ENCODE data around the gene KCNMB2. TPM values are rescaled to one million over a fixed set of nuclear protein-coding genes. Genes with fewer than 3 reads are reported as not detected.

KCNMB2 gene
- total RNA-seq, 1 donor from 2014 or later: 1.2 TPM

DNA sequence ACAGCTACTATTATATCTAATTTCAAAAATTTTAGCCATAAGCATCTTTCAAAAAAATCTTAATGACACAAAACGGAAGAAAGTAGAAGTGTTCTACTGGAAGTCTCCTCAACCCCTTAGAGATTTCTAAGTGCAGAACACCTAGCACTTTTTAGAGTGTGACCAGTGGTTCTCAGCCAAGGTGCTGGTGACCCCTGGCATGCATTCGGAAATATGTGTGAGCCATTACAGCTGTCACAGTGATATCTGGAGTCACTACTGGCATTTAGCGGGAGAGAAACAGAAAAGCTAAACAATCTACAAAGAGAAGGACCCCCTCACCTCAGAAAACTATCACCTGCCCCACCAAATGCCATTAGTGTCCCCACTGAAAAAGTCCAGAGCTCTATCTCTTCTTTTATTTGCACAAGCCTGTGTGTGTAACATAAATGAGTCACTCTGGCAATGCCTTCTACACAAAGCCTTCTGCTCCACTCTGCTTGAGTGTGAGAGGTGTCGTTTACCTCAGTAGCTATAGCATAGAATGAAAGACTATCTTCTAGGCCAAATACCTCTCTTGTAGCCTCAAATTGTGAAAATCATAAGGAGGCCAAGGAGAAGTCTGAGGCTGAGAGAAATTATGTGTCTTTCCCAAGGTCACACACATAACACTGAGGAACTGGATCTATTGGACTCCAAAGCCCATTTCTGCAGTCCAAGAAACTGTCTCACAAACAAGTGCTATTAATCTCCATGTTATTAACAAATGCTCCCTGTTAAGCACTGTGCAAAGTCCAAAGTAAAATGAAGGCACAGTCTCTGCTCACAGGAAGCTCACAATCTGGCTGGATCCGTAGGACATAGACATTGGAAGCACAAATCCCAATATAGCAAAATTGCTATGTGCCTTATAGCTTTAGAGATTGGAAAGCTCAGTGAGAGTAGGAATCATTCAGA is 28.5 kb upstream of the KCNMB2 start:
- TF ChIP-seq, protein P1, sequence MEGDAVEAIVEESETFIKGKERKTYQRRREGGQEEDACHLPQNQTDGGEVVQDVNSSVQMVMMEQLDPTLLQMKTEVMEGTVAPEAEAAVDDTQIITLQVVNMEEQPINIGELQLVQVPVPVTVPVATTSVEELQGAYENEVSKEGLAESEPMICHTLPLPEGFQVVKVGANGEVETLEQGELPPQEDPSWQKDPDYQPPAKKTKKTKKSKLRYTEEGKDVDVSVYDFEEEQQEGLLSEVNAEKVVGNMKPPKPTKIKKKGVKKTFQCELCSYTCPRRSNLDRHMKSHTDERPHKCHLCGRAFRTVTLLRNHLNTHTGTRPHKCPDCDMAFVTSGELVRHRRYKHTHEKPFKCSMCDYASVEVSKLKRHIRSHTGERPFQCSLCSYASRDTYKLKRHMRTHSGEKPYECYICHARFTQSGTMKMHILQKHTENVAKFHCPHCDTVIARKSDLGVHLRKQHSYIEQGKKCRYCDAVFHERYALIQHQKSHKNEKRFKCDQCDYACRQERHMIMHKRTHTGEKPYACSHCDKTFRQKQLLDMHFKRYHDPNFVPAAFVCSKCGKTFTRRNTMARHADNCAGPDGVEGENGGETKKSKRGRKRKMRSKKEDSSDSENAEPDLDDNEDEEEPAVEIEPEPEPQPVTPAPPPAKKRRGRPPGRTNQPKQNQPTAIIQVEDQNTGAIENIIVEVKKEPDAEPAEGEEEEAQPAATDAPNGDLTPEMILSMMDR (IDR thresholded peaks at IDR 0.05): no peak
- no peaks in the 10 kb centered on the region for H3K9me3 ChIP-seq
- intact Hi-C loops (cut with DNase I): no loop called here
- H3K27ac ChIP-seq: no peak overlapping the region
- DNase-seq (no peak), ATAC-seq (no peak)
- no peak overlapping the region for H3K4me3 ChIP-seq
- no peaks in the 10 kb centered on the region for H3K27me3 ChIP-seq
- H3K4me1 ChIP-seq: no peaks in the 10 kb centered on the region
- no peaks in the 10 kb centered on the region for H3K36me3 ChIP-seq

DNA sequence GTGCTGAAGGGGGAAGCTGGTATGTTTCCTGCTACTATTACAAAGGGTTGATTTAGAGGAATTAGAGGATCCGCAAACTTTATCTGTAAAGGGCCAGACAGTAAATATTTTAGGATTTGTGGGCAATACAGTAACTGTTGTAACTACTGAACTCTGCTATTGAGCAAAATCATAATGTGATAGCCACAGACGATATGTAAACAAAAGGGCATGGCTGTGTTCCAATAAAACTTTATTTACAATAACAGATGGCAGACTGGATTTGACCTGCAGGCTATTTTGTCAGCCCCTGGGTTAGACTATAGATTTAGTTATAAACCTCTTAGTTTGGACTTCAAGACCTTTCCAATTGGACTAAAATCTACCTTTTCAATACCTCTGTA is 27.8 kb upstream of the KCNMB2 start:
- Histone ChIP-seq H3K27me3 (no peaks in the 10 kb centered on the region), H3K9me3 (no peaks in the 10 kb centered on the region), H3K36me3 (no peaks in the 10 kb centered on the region), H3K4me1 (no peaks in the 10 kb centered on the region), H3K27ac (no peak overlapping the region), H3K4me3 (no peak overlapping the region)
- no peak for ATAC-seq
- intact Hi-C loops (cut with DNase I): no loop called here
- TF ChIP-seq, protein P1 (IDR thresholded peaks at IDR 0.05): no peak
- no peak for DNase-seq

- no peak overlapping the region for H3K4me3 ChIP-seq
- no peaks in the 10 kb centered on the region for H3K4me1 ChIP-seq
- ATAC-seq (no peak), DNase-seq (no peak)
- H3K9me3 ChIP-seq: no peaks in the 10 kb centered on the region
- no peaks in the 10 kb centered on the region for H3K36me3 ChIP-seq
- TF ChIP-seq, protein P1 (IDR thresholded peaks at IDR 0.05): no peak
- intact Hi-C loops (cut with DNase I): no loop called here
- H3K27me3 ChIP-seq: no peaks in the 10 kb centered on the region
- H3K27ac ChIP-seq: no peak overlapping the region
Observed at GRCh38 chr3:178510496-178510895, 25.7 kb upstream of the KCNMB2 start.

GRCh38 chr3:178512647-178513046 is 23.6 kb upstream of the KCNMB2 start:
- no peaks in the 10 kb centered on the region for H3K27me3 ChIP-seq
- DNase-seq: no peak
- H3K4me1 ChIP-seq: no peaks in the 10 kb centered on the region
- H3K4me3 ChIP-seq: no peak overlapping the region
- no peaks in the 10 kb centered on the region for H3K9me3 ChIP-seq
- no peak for ATAC-seq
- intact Hi-C loops (cut with DNase I): no loop called here
- H3K36me3 ChIP-seq: no peaks in the 10 kb centered on the region
- no peak overlapping the region for H3K27ac ChIP-seq
- TF ChIP-seq, protein P1 (IDR thresholded peaks at IDR 0.05): no peak

GRCh38 chr3:178513546-178514380 is 22.5 kb upstream of the KCNMB2 start:
- TF ChIP-seq, protein P1 (IDR thresholded peaks at IDR 0.05): no peak
- DNase-seq (no peak), ATAC-seq (no peak)
- Histone ChIP-seq H3K36me3 (no peaks in the 10 kb centered on the region), H3K9me3 (no peaks in the 10 kb centered on the region), H3K27ac (no peak overlapping the region), H3K27me3 (no peaks in the 10 kb centered on the region), H3K4me3 (no peak overlapping the region), H3K4me1 (no peaks in the 10 kb centered on the region)
- intact Hi-C loops (cut with DNase I): no loop called here

Measured in upper lobe of right lung (tissue), 1 donor.